H1 (cell line): ENCODE results near the gene SP1. TPM values are rescaled to one million over a fixed set of nuclear protein-coding genes. Genes with fewer than 3 reads are reported as not detected.

ENCODE experiments used
- CTCF ChIA-PET: fragments of 300-600 bp; sonication (Branson Sonifier 250); formaldehyde crosslinking; loops from one replicate; lab custom pipeline; 2021; ENCODE audit not compliant: partially characterized antibody; lab: Charles Lee
- POLR2A ChIA-PET: fragments of 300-600 bp; sonication (Branson Sonifier 250); formaldehyde crosslinking; loops from one replicate; lab custom pipeline; 2021; ENCODE audit warnings: inconsistent platforms; ENCODE audit not compliant: partially characterized antibody; lab: Charles Lee
- DNase-seq, 2 experiments: peaks; one replicate each; pipeline versions ENCODE4 v3.0.0 to v3.0.0-alpha.2; 2010 to 2022; ENCODE audit warnings: low spot score in 2 of 2, low read depth in 1 of 2, mixed read lengths in 1 of 2
- FAIRE-seq: peaks from 2 replicates; lab custom pipeline; 2011; peaks lifted over from hg19 to GRCh38; lab: Jason Lieb, UNC
- H2AFZ ChIP-seq: 2 replicates; pipeline ENCODE4 v1.8.1; 2012; ENCODE audit warnings: low read length, inconsistent platforms
- H2AK5ac ChIP-seq: 2 replicates; pipeline ENCODE4 v1.6.1; 2013; ENCODE audit warnings: low read depth, low read length
- H2BK120ac ChIP-seq: replicated peaks from 2 replicates; pipeline ENCODE3; 2013; ENCODE audit warnings: low read depth, low read length, inconsistent platforms
- H2BK12ac ChIP-seq: 2 replicates; pipeline ENCODE4 v1.6.1; 2013; ENCODE audit warnings: low read depth, low read length
- H2BK15ac ChIP-seq: 2 replicates; pipeline ENCODE4 v1.6.1; 2013; ENCODE audit warnings: low read length
- H2BK20ac ChIP-seq: 2 replicates; pipeline ENCODE4 v1.6.1; 2013; ENCODE audit warnings: low read length
- H2BK5ac ChIP-seq: 2 replicates; pipeline ENCODE4 v1.6.1; 2013; ENCODE audit warnings: low read depth, low read length
- H3K14ac ChIP-seq: 2 replicates; pipeline ENCODE4 v1.6.1; 2013; ENCODE audit warnings: inconsistent platforms; ENCODE audit not compliant: insufficient read length
- H3K18ac ChIP-seq: 2 replicates; pipeline ENCODE4 v1.6.1; 2013; ENCODE audit warnings: low read length; ENCODE audit errors: extremely low read depth
- H3K23ac ChIP-seq: 2 replicates; pipeline ENCODE4 v1.6.1; 2013; ENCODE audit warnings: inconsistent platforms; ENCODE audit not compliant: insufficient read length
- H3K23me2 ChIP-seq: 2 replicates; pipeline ENCODE4 v1.6.1; 2013; ENCODE audit warnings: low read depth, low read length
- H3K27ac ChIP-seq: 2 replicates; pipeline ENCODE4 v1.6.1; 2011; ENCODE audit warnings: low read depth, low read length, inconsistent platforms
- H3K27me3 ChIP-seq, 4 experiments: replicated peaks in 1 of 4; 1 replicate in 1 of 4; 2 replicates in 3 of 4; pipeline versions ENCODE4 v1.6.1 to v1.8.1; 2011 to 2013; ENCODE audit warnings: low read length in 3 of 4, mild to moderate bottlenecking in 3 of 4, inconsistent platforms in 2 of 4, mixed read lengths in 2 of 4, moderate library complexity in 1 of 4; ENCODE audit not compliant: control insufficient read depth in 3 of 4, insufficient read depth in 3 of 4; ENCODE audit errors: extremely low read depth in 1 of 4
- H3K36me3 ChIP-seq, 4 experiments: 2 replicates each; pipeline versions ENCODE4 v1.6.1 to v1.8.1; 2011 to 2013; ENCODE audit warnings: mild to moderate bottlenecking in 4 of 4, low read length in 3 of 4, moderate library complexity in 2 of 4, control low read depth in 1 of 4, inconsistent platforms in 1 of 4; ENCODE audit not compliant: insufficient read depth in 4 of 4, control insufficient read depth in 2 of 4
- H3K4ac ChIP-seq: replicated peaks from 2 replicates; pipeline ENCODE3; 2013; ENCODE audit warnings: low read length, low read depth, mixed read lengths, inconsistent platforms; ENCODE audit not compliant: insufficient read length
- H3K4me1 ChIP-seq, 4 experiments: replicated peaks in 1 of 4; 1 replicate in 1 of 4; 2 replicates in 3 of 4; pipeline versions ENCODE4 v1.6.1 to v1.8.1; 2011 to 2013; ENCODE audit warnings: low read length in 3 of 4, inconsistent platforms in 2 of 4, mixed read lengths in 1 of 4; ENCODE audit not compliant: insufficient read depth in 4 of 4, control insufficient read depth in 3 of 4
- H3K4me2 ChIP-seq, 2 experiments: 2 replicates each; pipeline versions ENCODE4 v1.6.1 to v1.8.1; 2011 to 2013; ENCODE audit warnings: low read depth in 2 of 2, low read length in 2 of 2, control low read depth in 1 of 2, inconsistent platforms in 1 of 2, mild to moderate bottlenecking in 1 of 2; ENCODE audit not compliant: insufficient read depth in 1 of 2
- H3K4me3 ChIP-seq, 4 experiments: fragments of 200-600, 300-600 bp in 1 of 4; sonication (generic), shearing (Covaris generic), sonication (Bioruptor Twin) in 1 of 4; 2 replicates each; pipeline versions ENCODE4 v1.5.1 to v1.8.1; 2011 to 2016; ENCODE audit warnings: low read length in 4 of 4, low read depth in 3 of 4, control low read depth in 2 of 4, inconsistent platforms in 2 of 4, mild to moderate bottlenecking in 2 of 4, mixed read lengths in 1 of 4, moderate library complexity in 1 of 4; ENCODE audit not compliant: insufficient read depth in 2 of 4; ENCODE audit errors: extremely low read depth in 1 of 4
- H3K56ac ChIP-seq: replicated peaks from 2 replicates; pipeline ENCODE3; 2013; ENCODE audit warnings: low read depth, mild to moderate bottlenecking, mixed read lengths, low read length, inconsistent platforms; ENCODE audit not compliant: insufficient read length
- H3K79me1 ChIP-seq: 2 replicates; pipeline ENCODE4 v1.6.1; 2013; ENCODE audit warnings: low read depth, low read length, control low read depth
- H3K79me2 ChIP-seq, 2 experiments: 2 replicates each; pipeline versions ENCODE4 v1.6.1 to v1.8.1; 2012 to 2013; ENCODE audit warnings: low read length in 2 of 2, mild to moderate bottlenecking in 2 of 2, inconsistent platforms in 1 of 2; ENCODE audit not compliant: insufficient read depth in 2 of 2, control insufficient read depth in 1 of 2
- H3K9ac ChIP-seq, 4 experiments: replicated peaks in 1 of 4; 1 replicate in 1 of 4; 2 replicates in 3 of 4; pipeline versions ENCODE4 v1.6.1 to v1.8.1; 2011 to 2013; ENCODE audit warnings: low read depth in 3 of 4, low read length in 3 of 4, control low read depth in 2 of 4, mild to moderate bottlenecking in 2 of 4, moderate library complexity in 2 of 4, inconsistent platforms in 1 of 4; ENCODE audit errors: extremely low read depth in 1 of 4
- H3K9me3 ChIP-seq, 2 experiments: 2 replicates each; pipeline versions ENCODE4 v1.6.1 to v1.8.1; 2012 to 2013; ENCODE audit warnings: mild to moderate bottlenecking in 2 of 2, moderate library complexity in 2 of 2, control low read depth in 1 of 2, inconsistent platforms in 1 of 2, low read depth in 1 of 2, low read length in 1 of 2, mixed read lengths in 1 of 2; ENCODE audit not compliant: insufficient read depth in 2 of 2
- H4K20me1 ChIP-seq, 2 experiments: replicated peaks in 1 of 2; 2 replicates each; pipeline versions ENCODE3 to v1.8.1; 2011 to 2013; ENCODE audit warnings: inconsistent platforms in 2 of 2, low read length in 2 of 2, mild to moderate bottlenecking in 1 of 2; ENCODE audit not compliant: insufficient read depth in 2 of 2, control insufficient read depth in 1 of 2
- H4K5ac ChIP-seq: 2 replicates; pipeline ENCODE4 v1.6.1; 2013; ENCODE audit warnings: low read length, low read depth, mixed read lengths, inconsistent platforms; ENCODE audit not compliant: insufficient read length
- H4K8ac ChIP-seq: 2 replicates; pipeline ENCODE4 v1.8.0; 2013; ENCODE audit warnings: mild to moderate bottlenecking, moderate library complexity, low read length, inconsistent platforms; ENCODE audit not compliant: insufficient read depth; ENCODE audit errors: extremely low read depth
- H4K91ac ChIP-seq: replicated peaks from 2 replicates; pipeline ENCODE3; 2013; ENCODE audit warnings: low read length, mixed read lengths, inconsistent platforms; ENCODE audit not compliant: insufficient read length
- CTCF ChIP-seq, 3 experiments: IDR thresholded peaks; 1 replicate in 2 of 3; 2 replicates in 1 of 3; pipeline versions ENCODE4 v1.5.1 to v1.6.1; 2011; ENCODE audit warnings: low read length in 3 of 3, mild to moderate bottlenecking in 3 of 3, inconsistent platforms in 2 of 3, low read depth in 1 of 3, moderate library complexity in 1 of 3; ENCODE audit not compliant: insufficient read depth in 1 of 3; ENCODE audit errors: control extremely low read depth in 1 of 3
- HDAC6 ChIP-seq: IDR thresholded peaks from one replicate; pipeline ENCODE4 v1.7.1; 2012; ENCODE audit warnings: low read depth, mild to moderate bottlenecking, inconsistent platforms, low read length, moderate library complexity
- POLR2AphosphoS5 ChIP-seq: IDR thresholded peaks from 2 replicates; pipeline ENCODE4 v1.6.1; 2011; ENCODE audit warnings: low read depth, low read length
- POU5F1 ChIP-seq: IDR thresholded peaks from 2 replicates; pipeline ENCODE4 v1.6.1; 2011; ENCODE audit warnings: low read depth, mild to moderate bottlenecking, low read length, moderate library complexity
- RAD21 ChIP-seq, 2 experiments: IDR thresholded peaks in 1 of 2; conservative IDR thresholded peaks in 1 of 2; 2 replicates each; pipeline ENCODE4 v1.6.1; 2011; ENCODE audit warnings: low read depth in 2 of 2, low read length in 2 of 2, improper control_type of control experiment in 1 of 2, inconsistent platforms in 1 of 2, mild to moderate bottlenecking in 1 of 2, moderate library complexity in 1 of 2
- WGBS, 2 experiments: shearing (Covaris generic) in 1 of 2; methylation state at CpG; one replicate each; pipeline versions ENCODE4 v1.1.6 to v1.1.7; 2013 to 2015; ENCODE audit warnings: low lambda C conversion rate in 2 of 2, mixed read lengths in 2 of 2, inconsistent platforms in 1 of 2, low coverage in 1 of 2, missing lambda C conversion rate in 1 of 2; ENCODE audit not compliant: insufficient replicate concordance in 2 of 2, insufficient coverage in 1 of 2, insufficient read length in 1 of 2; ENCODE audit errors: extremely low coverage in 1 of 2, missing lambda C conversion rate in 1 of 2; 5-methylcytosine and 5-hydroxymethylcytosine counted together
- polyA plus RNA-seq, 7 experiments: library from polyadenylated mRNA; depleted of rRNA in 3 of 7; stranded (reverse) in 5 of 7; unstranded in 2 of 7; fragments of >200 nt in 5 of 7; fragments of 200-250 nt in 2 of 7; gene quantifications; 1 replicate in 5 of 7; 2 replicates in 1 of 7; 4 replicates in 1 of 7; pipeline versions ENCODE4 v1.2.1 to v1.2.3, GENCODE V29; 2011 to 2013; ENCODE audit warnings: missing spikeins in 2 of 7, mixed read lengths in 2 of 7
- total RNA-seq: library from RNA; stranded (reverse); fragmentation: NEBNext Ultra II Directional; extraction: Animal tissue kit (Norgen Biotek cat#: 25700); gene quantifications from 2 replicates; pipeline ENCODE4 v1.2.1, GENCODE V29; 2021

Gene SP1
- total and polyA plus RNA-seq, 2 of the 8 experiments (the other 6 are each of a cell fraction or from before 2014, with no cell fraction given), result 50.7 to 75.2 TPM

- Histone ChIP-seq H3K36me3 (peaks cover 0 to 20% (median 12%) of the 10 kb centered on the region in 4 experiments; a peak in 4 of 8 replicates), H3K23ac (no peak overlapping the region), H4K8ac (no peak overlapping the region), H3K4ac (no peak overlapping the region), H3K14ac (no peak overlapping the region), H3K4me3 (0 out of 8 replicates have a peak overlapping the region, but pooled peaks of 1 of the 4 experiments have one; percentile 15), H3K79me1 (no peaks in the 10 kb centered on the region; the same call in 1 of the 2 replicates), H2AFZ (no peak overlapping the region), H3K27me3 (no peaks in the 10 kb centered on the region), H2BK120ac (no peak overlapping the region), H2BK20ac (no peak overlapping the region), H4K5ac (no peak overlapping the region), H3K4me2 (peak overlapping the region; percentile 4 to 90; a peak in 1 of 4 replicates), H3K4me1 (peaks cover 0 to 8% (median 3%) of the 10 kb centered on the region in 4 experiments; a peak in 4 of 7 replicates), H3K9me3 (no peaks in the 10 kb centered on the region), H2BK12ac (no peak overlapping the region), H3K79me2 (peaks cover 0 to 6% of the 10 kb centered on the region in 2 experiments; a peak in 2 of 4 replicates), H3K56ac (no peak overlapping the region), H2BK5ac (no peak overlapping the region), H4K20me1 (no peaks in the 10 kb centered on the region), H3K18ac (no peak overlapping the region), H4K91ac (no peak overlapping the region), H3K27ac (no peak overlapping the region), H2BK15ac (no peak overlapping the region), H3K9ac (no peak overlapping the region), H3K23me2 (peaks cover 6% of the 10 kb centered on the region; the same call in 1 of the 2 replicates), H2AK5ac (no peak overlapping the region)
- no peak for TF ChIP-seq RAD21 (IDR thresholded peaks at IDR 0.05 in 1 of 2, conservative IDR thresholded peaks at IDR 0.05 in 1 of 2; ENCODE audit: low read depth in 2 of 2, low read length in 2 of 2)
- TF ChIP-seq CTCF (IDR thresholded peaks at IDR 0.05; ENCODE audit: control extremely low read depth in 1 of 3, insufficient read depth in 1 of 3, low read depth in 1 of 3, low read length in 3 of 3), result no peak
- no peak for TF ChIP-seq HDAC6
- TF ChIP-seq POU5F1, result no peak
- no peak for TF ChIP-seq POLR2AphosphoS5
- no peak for FAIRE-seq
- CTCF ChIA-PET, result interaction anchor here (1.2 kb wide), 1 partner anchor 91 kb away, joined by 6 read pairs; no protein-coding TSS in a partner anchor
- POLR2A ChIA-PET, result interaction anchor here (1.8 to 57.6 kb wide), 2 partner anchors 10 to 50 kb away, joined by 15 to 3397 read pairs; partner anchors contain the start of genes MAP3K12, NPFF and TARBP2
- 84% methylated on average over 3 of the region's 4 CpGs; no CpG with 5 or more reads in 1 of the 2 experiments for WGBS, 2 experiments
- no peak for DNase-seq
These were observed 64.0 kb downstream of the SP1 start for GRCh38 chr12:53443955-53444354.
